HG02759 (cell line): ENCODE data around the gene ACTN3.
A peak's percentile ranks its signal among the peaks of the same experiment; 100 is the strongest.
"Not testable (repeated sequence)": the region's sequence is repeated elsewhere in the genome, so short reads cannot be mapped to it uniquely, and the experiment has no call there.

Experiments used
- ATAC-seq: cut with Tn5 transposase; IDR thresholded peaks from one replicate; pipeline ENCODE4 v1.9.1; 2021; ENCODE audit warnings: mild to moderate bottlenecking, moderate library complexity; ENCODE audit not compliant: unreplicated experiment

ACTN3 gene

GRCh38 chr11:66564538-66564937, 17.8 kb downstream of the ACTN3 start:
- no peak for ATAC-seq

- no peak for ATAC-seq
Observed at GRCh38 chr11:66564984-66565383, 18.3 kb downstream of the ACTN3 start.

- ATAC-seq: no peak
Observed at GRCh38 chr11:66566221-66566620, 19.5 kb downstream of the ACTN3 start.

GRCh38 chr11:66567787-66568123, 21.1 kb downstream of the ACTN3 start:
- ATAC-seq: no peak

- no peak for ATAC-seq
Observed at GRCh38 chr11:66568124-66568916, 21.6 kb downstream of the ACTN3 start, which contains the start of gene CTSF. Gene CTSF, minus strand, starts transcription at chr11:66568606. Its CDS starts 120 bp downstream, at chr11:66568486.

- ATAC-seq: no peak
Observed at GRCh38 chr11:66569076-66569475, 22.4 kb downstream of the ACTN3 start.

GRCh38 chr11:66570079-66570849, 23.6 kb downstream of the ACTN3 start:
- ATAC-seq: no peak

- no peak for ATAC-seq
Observed at GRCh38 chr11:66570850-66571180, 24.1 kb downstream of the ACTN3 start.

- ATAC-seq: no peak
Observed at GRCh38 chr11:66579017-66579606, 32.4 kb downstream of the ACTN3 start.

- no peak for ATAC-seq
Observed at GRCh38 chr11:66580803-66581202, 34.1 kb downstream of the ACTN3 start.

- ATAC-seq: no peak
Observed at GRCh38 chr11:66581261-66581660, 34.6 kb downstream of the ACTN3 start.

- ATAC-seq: not testable (repeated sequence)
Observed at GRCh38 chr11:66582565-66583147, 36.0 kb downstream of the ACTN3 start.

GRCh38 chr11:66585447-66585846, 38.7 kb downstream of the ACTN3 start:
- not testable (repeated sequence) for ATAC-seq

- ATAC-seq: no peak
Observed at GRCh38 chr11:66586136-66586535, 39.4 kb downstream of the ACTN3 start.

- not testable (repeated sequence) for ATAC-seq
Observed at GRCh38 chr11:66589315-66589714, 42.6 kb downstream of the ACTN3 start.

GRCh38 chr11:66589996-66590675, 43.4 kb downstream of the ACTN3 start:
- ATAC-seq: no peak

- ATAC-seq: no peak
Observed at GRCh38 chr11:66591175-66591574, 44.5 kb downstream of the ACTN3 start.

GRCh38 chr11:66592457-66593302, 46.0 kb downstream of the ACTN3 start, which contains the start of the genes CCDC87 and CCS:
Gene CCDC87, minus strand, starts transcription at chr11:66593063. Its CDS starts 48 bp downstream, at chr11:66593015.
Gene CCS, plus strand, starts transcription at chr11:66593185. Its CDS starts 77 bp downstream, at chr11:66593262.
- peak; percentile 92 for ATAC-seq

- no peak for ATAC-seq
Observed at GRCh38 chr11:66593303-66593635, 46.6 kb downstream of the ACTN3 start.

GRCh38 chr11:66593650-66594049, 46.9 kb downstream of the ACTN3 start:
- no peak for ATAC-seq
